Esophagus muscularis mucosa (tissue), 4 donors: Measurements from ENCODE around the gene IFT27. TPM values are rescaled to one million over a fixed set of nuclear protein-coding genes. Genes with fewer than 3 reads are reported as not detected.

ENCODE experiments used
- DNase-seq: peaks from one replicate; pipeline ENCODE4 v3.0.0-alpha.2; 2017; ENCODE audit errors: extremely low spot score
- H3K27ac ChIP-seq, 4 donors: fragments of 200-600 bp; sonication (generic); replicated peaks in 1 of 4; 1 replicate in 3 of 4; 2 replicates in 1 of 4; pipeline ENCODE4 v1.5.1; 2016 to 2019; ENCODE audit warnings: mild to moderate bottlenecking in 1 of 4
- H3K27me3 ChIP-seq, 4 donors: fragments of 200-600 bp; sonication (generic); one replicate each; pipeline versions ENCODE4 v1.5.1 to v1.6.0; 2016 to 2019
- H3K36me3 ChIP-seq, 4 donors: fragments of 200-600 bp; sonication (generic); one replicate each; pipeline ENCODE4 v1.5.1; 2016 to 2019
- H3K4me1 ChIP-seq, 4 donors: fragments of 200-600 bp; sonication (generic); one replicate each; pipeline ENCODE4 v1.5.1; 2016 to 2019
- H3K4me3 ChIP-seq, 4 donors: fragments of 200-600 bp; sonication (generic); 1 replicate in 2 of 4; 2 replicates in 2 of 4; pipeline ENCODE4 v1.5.1; 2016 to 2019; ENCODE audit warnings: mild to moderate bottlenecking in 4 of 4, moderate library complexity in 1 of 4
- H3K9me3 ChIP-seq, 4 donors: fragments of 200-600 bp; sonication (generic); 1 replicate in 3 of 4; 2 replicates in 1 of 4; pipeline ENCODE4 v1.5.1; 2016 to 2019
- EP300 ChIP-seq: sonication (generic); formaldehyde crosslinking; IDR thresholded peaks from one replicate; pipeline ENCODE4 v1.6.1; 2017; ENCODE audit warnings: antibody characterized with exemption
- POLR2A ChIP-seq: fragments of 450-650 bp; IDR thresholded peaks from one replicate; pipeline ENCODE4 v1.6.1; 2017; ENCODE audit warnings: antibody characterized with exemption, moderate library complexity, mild to moderate bottlenecking, low read depth
- POLR2AphosphoS5 ChIP-seq, 2 donors: sonication (generic); formaldehyde crosslinking; IDR thresholded peaks; one replicate each; pipeline ENCODE4 v1.6.1; 2017; ENCODE audit warnings: antibody characterized with exemption in 2 of 2
- WGBS: methylation state at CpG from one replicate; pipeline ENCODE4 v1.1.5; 2018; 5-methylcytosine and 5-hydroxymethylcytosine counted together
- intact Hi-C: fragments of 100-400 bp; cut with DNase I; formaldehyde crosslinking; loops from one replicate; pipeline ENCODE4 v1.15.1; 2023
- total RNA-seq, 4 donors: library from RNA; depleted of rRNA; stranded (reverse); fragments of >200 nt; gene quantifications; one replicate each; pipeline versions ENCODE4 v1.1.0 to v1.2.1, GENCODE V29; 2016
- TF ChIP-seq, protein P1 (sequence below), 3 experiments: fragments of 200-600 bp in 2 of 3; fragments of 450-650 bp in 1 of 3; sonication (generic) in 2 of 3; IDR thresholded peaks; one replicate each; pipeline ENCODE4 v1.5.1; 2017 to 2019; ENCODE audit warnings: antibody characterized with exemption in 3 of 3, mild to moderate bottlenecking in 2 of 3, moderate library complexity in 1 of 3

Gene IFT27
- total RNA-seq, 4 donors from 2014 or later, result 15.2 to 24.1 (median 17.0) TPM

DNA sequence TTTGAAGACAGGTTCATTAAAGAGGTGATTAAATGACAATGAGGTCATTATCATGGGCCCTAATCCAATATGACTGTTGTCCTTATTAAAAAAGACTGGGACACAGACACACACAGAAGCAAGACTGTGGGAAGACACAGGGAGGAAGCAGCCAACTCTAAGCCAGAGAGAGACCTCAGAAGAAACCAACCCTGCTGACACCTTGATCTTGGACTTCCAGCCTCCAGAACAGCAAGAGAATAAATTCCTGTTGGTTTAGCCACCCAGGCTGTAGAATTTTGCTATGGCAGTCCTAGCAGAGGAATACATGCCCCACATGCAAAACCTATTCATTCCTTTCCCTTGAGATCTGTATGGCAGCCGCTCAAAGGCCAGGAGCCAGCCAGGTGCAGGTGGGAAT lies 36.7 kb downstream of the IFT27 start:
- Histone ChIP-seq H3K4me3 (no peak overlapping the region), H3K9me3 (peaks cover 0 to 14% (median 9%) of the 10 kb centered on the region in 4 donors), H3K4me1 (peaks cover 0 to 3% (median 0%) of the 10 kb centered on the region in 4 donors), H3K36me3 (no peaks in the 10 kb centered on the region), H3K27ac (no peak overlapping the region), H3K27me3 (peaks cover 0 to 64% (median under 1%) of the 10 kb centered on the region in 4 donors)
- TF ChIP-seq EP300 (no peak), POLR2AphosphoS5 (IDR thresholded peaks at IDR 0.05) (no peak), POLR2A (no peak)
- TF ChIP-seq, protein P1, sequence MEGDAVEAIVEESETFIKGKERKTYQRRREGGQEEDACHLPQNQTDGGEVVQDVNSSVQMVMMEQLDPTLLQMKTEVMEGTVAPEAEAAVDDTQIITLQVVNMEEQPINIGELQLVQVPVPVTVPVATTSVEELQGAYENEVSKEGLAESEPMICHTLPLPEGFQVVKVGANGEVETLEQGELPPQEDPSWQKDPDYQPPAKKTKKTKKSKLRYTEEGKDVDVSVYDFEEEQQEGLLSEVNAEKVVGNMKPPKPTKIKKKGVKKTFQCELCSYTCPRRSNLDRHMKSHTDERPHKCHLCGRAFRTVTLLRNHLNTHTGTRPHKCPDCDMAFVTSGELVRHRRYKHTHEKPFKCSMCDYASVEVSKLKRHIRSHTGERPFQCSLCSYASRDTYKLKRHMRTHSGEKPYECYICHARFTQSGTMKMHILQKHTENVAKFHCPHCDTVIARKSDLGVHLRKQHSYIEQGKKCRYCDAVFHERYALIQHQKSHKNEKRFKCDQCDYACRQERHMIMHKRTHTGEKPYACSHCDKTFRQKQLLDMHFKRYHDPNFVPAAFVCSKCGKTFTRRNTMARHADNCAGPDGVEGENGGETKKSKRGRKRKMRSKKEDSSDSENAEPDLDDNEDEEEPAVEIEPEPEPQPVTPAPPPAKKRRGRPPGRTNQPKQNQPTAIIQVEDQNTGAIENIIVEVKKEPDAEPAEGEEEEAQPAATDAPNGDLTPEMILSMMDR (IDR thresholded peaks at IDR 0.05), result no peak
- DNase-seq, result no peak
- 86% methylated on average over 1 of the region's 1 CpG for WGBS
- intact Hi-C loops, result no loop called here

DNA sequence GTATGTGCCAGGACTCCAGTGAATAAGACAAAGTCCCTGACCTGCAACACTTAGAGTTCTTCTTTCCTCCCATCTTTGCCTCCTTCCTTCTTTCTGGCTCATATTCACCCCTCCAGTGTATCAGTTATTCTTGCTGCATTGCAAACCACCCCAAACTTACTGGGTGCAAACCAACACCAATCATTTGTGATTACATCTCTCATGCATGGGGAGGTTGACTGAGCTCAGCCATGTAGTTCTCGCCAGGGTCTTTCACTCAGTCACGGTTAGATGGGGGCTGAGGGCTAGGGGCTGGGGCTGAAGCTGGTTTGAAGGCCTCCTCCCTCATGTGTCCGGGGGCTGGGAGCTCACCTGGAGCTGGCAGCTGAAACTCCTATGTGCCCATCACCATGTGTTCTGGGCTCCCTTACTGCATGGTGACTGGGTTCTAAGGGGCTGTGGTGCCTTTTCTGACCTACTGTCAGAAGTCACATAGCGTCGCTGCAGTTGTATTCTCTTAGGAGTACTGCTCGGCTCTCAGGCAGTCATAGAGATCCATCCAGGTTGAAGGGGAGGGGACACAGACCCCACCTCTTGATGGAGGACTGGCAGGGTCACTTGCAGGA lies 37.4 kb downstream of the IFT27 start:
- Histone ChIP-seq H3K27ac (no peak overlapping the region), H3K4me1 (peaks cover 0 to 5% (median 0%) of the 10 kb centered on the region in 4 donors), H3K4me3 (no peak overlapping the region), H3K36me3 (no peaks in the 10 kb centered on the region), H3K27me3 (peaks cover 0 to 64% (median 0%) of the 10 kb centered on the region in 4 donors), H3K9me3 (peaks cover 0 to 14% (median 9%) of the 10 kb centered on the region in 4 donors)
- 94% methylated on average over 6 of the region's 6 CpGs for WGBS
- intact Hi-C loops, result no loop called here
- no peak for DNase-seq
- no peak for TF ChIP-seq POLR2AphosphoS5 (IDR thresholded peaks at IDR 0.05)
- TF ChIP-seq POLR2A, result no peak
- TF ChIP-seq, protein P1 (IDR thresholded peaks at IDR 0.05), result no peak
- no peak for TF ChIP-seq EP300

DNA sequence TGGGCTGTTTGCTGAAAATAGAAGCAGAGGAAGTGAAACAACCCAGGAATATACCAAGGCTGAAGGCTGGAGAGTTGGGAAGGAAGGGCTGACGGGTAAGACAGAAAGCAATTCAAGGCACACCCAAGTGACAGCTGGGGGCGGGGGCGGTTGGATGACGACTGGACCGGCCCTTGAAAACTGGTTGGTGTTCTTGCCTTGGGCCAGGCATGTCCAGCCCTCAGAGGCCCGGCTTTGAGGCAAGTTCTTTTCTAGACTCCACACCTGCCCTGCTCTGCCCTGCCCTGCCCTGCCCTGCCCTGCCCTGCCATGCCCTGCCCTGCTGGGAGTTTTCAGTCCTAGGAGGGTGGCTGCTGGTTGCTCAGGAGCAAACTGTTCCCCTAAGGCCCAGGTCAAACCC lies 38.1 kb downstream of the IFT27 start:
- Histone ChIP-seq H3K36me3 (no peaks in the 10 kb centered on the region), H3K4me1 (peaks cover 0 to 5% (median 0%) of the 10 kb centered on the region in 4 donors), H3K4me3 (no peak overlapping the region), H3K27ac (no peak overlapping the region), H3K9me3 (peaks cover 0 to 14% (median 9%) of the 10 kb centered on the region in 4 donors), H3K27me3 (peaks cover 0 to 66% (median 0%) of the 10 kb centered on the region in 4 donors)
- DNase-seq, result no peak
- intact Hi-C loops, result no loop called here
- TF ChIP-seq EP300 (no peak), POLR2AphosphoS5 (IDR thresholded peaks at IDR 0.05) (no peak), POLR2A (no peak)
- TF ChIP-seq, protein P1 (IDR thresholded peaks at IDR 0.05), result no peak
- WGBS, result 34% methylated on average over 6 of the region's 6 CpGs

DNA sequence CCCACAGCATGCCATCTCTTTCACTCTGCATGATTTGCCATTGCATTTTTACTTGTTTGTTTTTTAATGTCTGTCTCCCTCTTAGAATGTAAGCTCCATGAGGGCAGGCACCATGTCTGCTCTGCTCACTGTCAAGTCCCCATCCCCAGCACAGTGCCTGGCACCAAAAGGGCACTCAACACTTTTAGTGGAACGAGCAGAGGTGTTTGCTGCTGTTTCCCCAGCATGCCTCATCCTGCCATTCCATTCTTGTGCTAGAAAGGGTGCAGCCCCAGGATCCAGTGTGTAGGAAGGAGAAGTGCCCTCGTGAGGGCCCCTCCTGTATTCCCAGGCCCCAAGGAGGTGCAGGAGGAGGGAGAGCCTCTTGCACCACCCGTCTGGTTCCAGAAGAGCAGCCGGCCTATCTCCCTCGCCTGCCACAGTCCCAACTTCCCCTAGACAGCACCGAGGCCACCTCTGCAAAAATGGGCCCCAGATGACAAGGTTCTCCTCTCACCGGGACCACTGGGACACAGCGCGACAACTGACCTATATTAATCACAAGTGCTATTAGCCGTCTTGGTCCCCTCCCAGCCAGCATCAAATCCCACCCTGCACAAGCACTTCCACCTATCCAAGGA lies 39.1 kb downstream of the IFT27 start:
- Histone ChIP-seq H3K27me3 (peaks cover 0 to 73% (median 0%) of the 10 kb centered on the region in 4 donors), H3K27ac (no peak overlapping the region), H3K4me3 (no peak overlapping the region), H3K36me3 (no peaks in the 10 kb centered on the region), H3K4me1 (peaks cover 0 to 5% (median 0%) of the 10 kb centered on the region in 4 donors), H3K9me3 (peaks cover 0 to 14% (median 9%) of the 10 kb centered on the region in 4 donors)
- WGBS, result 85% methylated on average over 8 of the region's 10 CpGs
- intact Hi-C loops, result no loop called here
- no peak for DNase-seq
- no peak for TF ChIP-seq EP300
- TF ChIP-seq, protein P1 (IDR thresholded peaks at IDR 0.05), result no peak
- TF ChIP-seq POLR2A, result no peak
- no peak for TF ChIP-seq POLR2AphosphoS5 (IDR thresholded peaks at IDR 0.05)
